GM18867 (cell line): ENCODE measurements around the gene ZNF578.
"Not testable (repeated sequence)": the region's sequence is repeated elsewhere in the genome, so short reads cannot be mapped to it uniquely, and the experiment has no call there.

ENCODE experiments used
- ATAC-seq: cut with Tn5 transposase; IDR thresholded peaks from one replicate; pipeline ENCODE4 v1.9.1; 2021; ENCODE audit warnings: mild to moderate bottlenecking, moderate library complexity; ENCODE audit not compliant: unreplicated experiment

The ZNF578 gene

DNA sequence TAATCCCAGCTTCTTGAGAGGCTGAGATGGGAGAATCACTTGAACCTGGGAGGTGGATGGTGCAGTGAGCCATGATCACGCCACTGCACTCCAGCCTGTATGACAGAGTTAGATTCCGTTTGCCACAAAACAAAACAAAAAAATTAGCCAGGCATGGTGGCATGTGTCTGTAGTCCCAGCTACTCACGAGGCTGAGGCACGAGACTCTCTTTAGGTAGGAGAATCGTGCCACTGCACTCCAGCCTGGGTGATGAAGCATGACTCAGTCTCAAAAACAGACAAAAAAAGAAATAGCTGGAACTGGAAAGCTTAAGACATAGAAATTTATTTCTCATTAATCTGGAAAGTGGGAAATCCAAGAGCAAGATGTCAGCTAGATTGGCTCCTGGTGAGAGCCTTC is 53.9 kb downstream of the ZNF578 start:
- ATAC-seq = no peak

DNA sequence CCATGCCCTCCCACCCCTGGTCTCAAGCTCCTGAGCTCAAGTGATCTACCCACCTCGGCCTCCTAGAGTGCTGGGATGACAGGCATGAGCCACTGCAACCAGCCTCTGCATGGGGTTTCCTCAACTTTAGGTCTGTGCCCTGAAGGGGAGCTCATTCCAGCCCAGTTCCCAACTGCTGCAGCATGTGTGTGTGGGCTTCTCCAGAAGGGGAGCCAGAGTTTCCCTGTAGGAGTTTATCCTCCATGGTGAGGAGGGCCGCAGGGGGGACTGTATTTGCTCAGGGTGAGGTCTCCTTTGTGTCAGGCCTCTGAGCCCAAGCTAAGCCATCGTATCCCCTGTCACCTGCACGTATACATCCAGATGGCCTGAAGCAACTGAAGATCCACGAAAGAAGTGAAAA is 62.8 kb downstream of the ZNF578 start:
- ATAC-seq = no peak

DNA sequence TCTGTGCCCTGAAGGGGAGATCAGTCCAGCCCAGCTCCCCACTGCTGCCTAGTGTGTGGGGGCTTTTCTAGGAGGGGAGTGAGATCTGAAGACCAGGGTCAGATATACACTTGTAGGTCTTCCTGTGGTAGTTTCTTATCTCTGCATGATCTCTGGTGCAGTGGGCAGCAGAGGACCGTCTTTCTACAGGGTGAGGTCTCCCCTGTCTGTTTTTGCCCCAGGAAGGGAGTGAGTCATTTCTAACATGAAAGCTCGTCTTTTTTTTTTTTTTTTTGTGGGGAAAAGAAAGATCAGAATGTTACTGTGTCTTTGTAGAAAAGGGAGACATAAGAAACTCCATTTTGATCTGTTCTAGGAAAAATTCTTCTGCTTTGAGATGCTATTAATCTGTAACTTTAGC is 65.3 kb downstream of the ZNF578 start:
- no peak for ATAC-seq

GRCh38 chr19:52519175-52519574 is 65.8 kb downstream of the ZNF578 start:
- not testable (repeated sequence) for ATAC-seq

- ATAC-seq = no peak
These were observed 66.7 kb downstream of the ZNF578 start for GRCh38 chr19:52520013-52520412.

GRCh38 chr19:52522551-52522950 is 69.2 kb downstream of the ZNF578 start:
- no peak for ATAC-seq

DNA sequence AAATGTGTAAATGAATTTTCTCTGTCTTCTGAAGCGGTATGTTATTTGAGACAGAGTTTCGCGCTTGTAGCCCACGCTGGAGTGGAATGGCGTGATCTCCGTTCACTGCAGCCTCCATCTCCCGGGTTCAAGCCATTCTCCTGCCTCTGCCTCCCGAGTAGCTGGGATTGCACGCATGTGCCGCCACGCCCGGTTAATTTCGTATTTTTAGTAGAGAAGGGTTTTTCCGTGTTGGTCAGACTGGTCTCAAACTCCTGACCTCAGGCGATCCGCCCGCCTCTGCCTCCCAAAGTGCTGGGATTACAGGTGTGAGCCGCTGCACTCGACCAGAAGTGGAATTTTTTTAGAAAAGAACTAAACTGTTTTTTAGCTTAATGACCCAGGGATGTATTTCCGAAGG is 70.7 kb downstream of the ZNF578 start:
- no peak for ATAC-seq

- peak; percentile 90 for ATAC-seq
These were observed 74.0 kb downstream of the ZNF578 start, which contains the start of gene ZNF808 for GRCh38 chr19:52527134-52527955. TSS of gene ZNF808 (plus strand) at chr19:52527668. CDS start at chr19:52543285, 15,617 bp downstream.

GRCh38 chr19:52527956-52528351 is 74.6 kb downstream of the ZNF578 start:
- ATAC-seq = peak; percentile 10

GRCh38 chr19:52532480-52532879 is 79.1 kb downstream of the ZNF578 start:
- no peak for ATAC-seq

DNA sequence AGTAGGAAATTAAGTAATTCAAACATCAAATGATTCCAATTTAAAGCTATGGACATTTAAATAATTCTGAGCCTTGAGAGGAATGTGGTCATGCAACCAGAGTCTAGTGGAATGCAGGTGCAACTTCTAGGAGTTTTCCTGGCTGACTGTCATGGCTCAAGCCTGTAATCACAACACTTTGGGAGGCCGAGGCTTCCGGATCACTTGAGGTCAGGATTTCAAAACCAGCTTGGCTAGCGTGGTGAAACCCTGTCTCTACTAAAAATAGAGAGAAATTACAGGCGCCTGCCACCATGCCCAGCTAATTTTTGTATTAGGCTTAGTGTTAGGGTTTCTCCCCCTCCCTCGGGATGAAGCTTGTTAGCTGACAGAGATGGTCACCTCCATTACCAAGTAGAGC is 80.5 kb downstream of the ZNF578 start:
- ATAC-seq = no peak

DNA sequence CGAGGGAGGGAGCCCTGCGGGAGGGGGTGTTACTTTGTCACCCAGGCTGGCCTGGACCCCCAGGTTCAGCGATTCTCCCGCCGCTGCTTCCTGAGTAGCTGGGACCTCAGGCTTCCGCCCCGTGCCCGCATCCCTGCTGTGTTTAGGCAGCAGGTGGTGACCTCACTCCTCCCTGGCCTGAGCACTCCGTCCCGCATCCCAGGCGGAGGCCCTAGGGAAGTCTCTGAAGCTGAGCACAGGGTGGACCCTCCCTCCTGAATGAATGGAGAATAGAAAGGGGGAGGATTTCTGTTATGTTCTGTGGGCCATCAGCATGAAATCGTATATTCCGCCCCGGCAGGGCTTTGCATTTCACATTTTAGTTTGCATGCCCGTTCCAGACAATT is 82.0 kb downstream of the ZNF578 start:
- ATAC-seq = not testable (repeated sequence)

- peak; percentile 63 for ATAC-seq
These were observed 82.6 kb downstream of the ZNF578 start for GRCh38 chr19:52535771-52536447.

GRCh38 chr19:52536448-52536800 is 83.1 kb downstream of the ZNF578 start:
- no peak for ATAC-seq

DNA sequence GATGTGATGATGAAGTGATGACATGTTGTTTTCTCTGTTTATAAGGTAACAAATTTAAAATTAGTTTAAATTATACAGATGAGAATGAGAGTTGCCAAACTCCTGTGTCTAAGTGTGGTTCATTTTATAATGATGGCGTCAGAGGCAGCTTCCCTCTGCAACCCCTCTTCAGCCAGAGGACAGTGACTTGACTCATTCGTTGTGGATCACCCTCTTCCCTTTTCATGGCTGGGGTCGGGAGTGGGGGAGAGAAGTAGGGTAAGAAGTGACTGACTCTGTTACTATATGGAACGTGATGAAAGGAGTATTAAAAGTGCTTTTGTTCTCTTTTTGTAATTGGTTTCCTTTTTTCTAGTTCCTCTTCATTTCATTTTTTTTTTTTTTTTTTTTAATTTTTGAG is 85.5 kb downstream of the ZNF578 start:
- not testable (repeated sequence) for ATAC-seq

- ATAC-seq = not testable (repeated sequence)
These were observed 87.8 kb downstream of the ZNF578 start for GRCh38 chr19:52541176-52541575.

DNA sequence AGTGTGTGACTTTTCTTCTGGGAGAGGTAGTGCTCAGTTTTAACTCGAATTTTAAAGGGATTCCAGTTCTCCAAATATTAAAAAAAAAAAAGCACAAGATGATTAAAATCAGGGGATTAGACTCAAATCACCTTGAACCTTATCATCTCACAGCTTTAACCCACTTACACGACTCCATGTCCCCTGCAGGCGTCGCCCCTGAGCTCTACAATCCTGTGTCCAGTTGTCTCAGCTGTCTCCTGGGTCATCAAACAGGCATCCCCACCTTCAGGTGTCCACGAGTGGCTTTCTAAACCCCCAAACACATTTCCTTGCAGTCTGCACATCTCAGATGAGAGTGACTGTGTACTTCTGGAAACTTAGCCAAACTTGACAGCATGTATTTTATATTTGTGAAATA is 88.3 kb downstream of the ZNF578 start:
- no peak for ATAC-seq

GRCh38 chr19:52542541-52542940 is 89.2 kb downstream of the ZNF578 start:
- not testable (repeated sequence) for ATAC-seq

DNA sequence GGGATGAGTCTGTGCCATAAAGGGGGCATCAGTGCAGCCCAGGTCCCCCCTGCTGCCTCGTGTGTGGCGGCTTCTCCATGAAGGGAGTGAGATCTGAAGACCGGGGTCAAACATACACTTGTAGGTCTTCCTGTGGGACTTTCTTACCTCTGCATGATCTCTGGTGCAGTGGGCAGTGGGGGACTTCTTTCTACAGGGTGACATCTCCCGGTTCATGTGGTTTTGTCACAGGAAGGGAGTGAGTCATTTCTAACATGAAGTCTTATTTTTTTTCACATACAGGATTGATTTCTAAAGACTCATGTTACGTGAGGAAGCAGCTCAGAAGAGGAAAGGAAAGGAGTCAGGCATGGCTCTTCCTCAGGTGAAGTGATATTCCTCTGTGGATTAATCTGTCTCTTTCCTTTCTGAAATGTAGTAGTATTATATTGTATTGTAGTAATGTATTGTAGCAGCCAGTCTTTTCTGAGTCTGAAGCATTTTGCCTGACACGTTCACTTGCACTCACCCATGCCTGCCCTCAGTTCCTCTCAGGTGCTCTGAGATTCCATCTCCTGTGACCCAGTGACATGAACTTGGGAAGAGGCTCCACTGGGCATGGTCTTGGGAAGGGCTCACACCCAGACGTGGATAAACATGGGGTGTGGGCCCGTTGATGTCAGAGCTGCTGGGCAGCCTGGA is 89.8 kb downstream of the ZNF578 start:
- no peak for ATAC-seq

DNA sequence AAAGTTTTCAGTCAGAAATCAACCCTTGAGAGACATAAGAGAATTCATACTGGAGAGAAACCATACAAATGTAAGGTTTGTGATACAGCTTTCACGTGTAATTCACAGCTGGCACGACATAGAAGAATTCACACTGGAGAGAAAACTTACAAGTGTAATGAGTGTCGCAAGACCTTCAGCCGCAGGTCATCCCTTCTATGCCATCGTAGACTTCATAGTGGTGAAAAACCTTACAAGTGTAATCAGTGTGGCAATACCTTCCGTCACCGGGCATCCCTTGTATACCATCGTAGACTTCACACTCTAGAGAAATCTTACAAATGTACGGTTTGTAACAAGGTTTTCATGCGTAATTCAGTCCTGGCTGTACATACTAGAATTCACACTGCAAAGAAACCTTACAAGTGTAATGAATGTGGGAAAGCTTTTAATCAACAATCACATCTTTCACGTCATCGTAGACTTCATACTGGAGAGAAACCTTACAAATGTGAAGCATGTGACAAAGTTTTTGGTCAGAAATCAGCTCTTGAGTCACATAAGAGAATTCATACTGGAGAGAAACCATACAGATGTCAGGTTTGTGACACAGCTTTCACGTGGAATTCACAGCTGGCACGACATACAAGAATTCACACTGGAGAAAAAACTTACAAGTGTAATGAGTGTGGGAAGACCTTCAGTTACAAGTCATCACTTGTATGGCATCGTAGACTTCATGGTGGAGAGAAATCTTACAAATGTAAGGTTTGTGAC is 101.0 kb downstream of the ZNF578 start:
- no peak for ATAC-seq
